ENCODE data around the gene SCG5.
"Not testable (repeated sequence)": the region's sequence is repeated elsewhere in the genome, so short reads cannot be mapped to it uniquely, and the experiment has no call there.

Gene SCG5

DNA sequence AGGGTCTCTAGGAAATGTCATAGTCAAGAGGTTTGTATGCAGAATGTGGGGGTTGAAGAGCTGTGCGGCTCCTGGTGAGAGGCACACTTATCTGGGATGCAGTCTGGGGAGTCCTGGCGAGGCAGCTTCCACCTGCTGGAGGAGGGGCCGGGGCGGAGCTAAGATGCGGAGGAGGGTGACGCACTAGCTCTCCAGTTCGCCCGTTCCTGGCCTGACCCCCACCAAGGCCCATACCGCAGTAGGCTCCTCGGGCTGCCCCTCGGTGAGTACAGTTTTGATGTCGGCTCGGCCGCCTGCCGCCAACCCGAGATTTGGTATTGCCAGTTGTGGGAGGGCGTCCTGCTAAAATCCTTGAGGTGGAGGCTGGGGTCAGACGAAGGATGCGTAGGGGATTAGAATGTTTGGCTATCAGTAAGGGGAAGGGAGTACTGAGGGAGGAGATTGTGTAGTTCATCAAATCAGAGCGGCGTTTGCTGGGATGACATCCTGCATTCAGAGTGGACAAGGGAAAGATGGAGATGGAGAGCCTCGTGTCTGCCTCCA is at the start of gene SCG5:
TSS of gene SCG5 (plus strand) at position 194 of the 543 bp plus-strand sequence. CDS start 1,883 bp downstream, outside the sequence.
- no peak for FAIRE-seq

- FAIRE-seq: not testable (repeated sequence)
Observed at GRCh38 chr15:32593151-32593550, 48.4 kb upstream of the SCG5 start, which contains the start of gene GOLGA8N. GOLGA8N (plus strand) TSS chr15:32593456.

- not testable (repeated sequence) for FAIRE-seq
Observed at GRCh38 chr15:32609518-32609917, 32.0 kb upstream of the SCG5 start.

DNA sequence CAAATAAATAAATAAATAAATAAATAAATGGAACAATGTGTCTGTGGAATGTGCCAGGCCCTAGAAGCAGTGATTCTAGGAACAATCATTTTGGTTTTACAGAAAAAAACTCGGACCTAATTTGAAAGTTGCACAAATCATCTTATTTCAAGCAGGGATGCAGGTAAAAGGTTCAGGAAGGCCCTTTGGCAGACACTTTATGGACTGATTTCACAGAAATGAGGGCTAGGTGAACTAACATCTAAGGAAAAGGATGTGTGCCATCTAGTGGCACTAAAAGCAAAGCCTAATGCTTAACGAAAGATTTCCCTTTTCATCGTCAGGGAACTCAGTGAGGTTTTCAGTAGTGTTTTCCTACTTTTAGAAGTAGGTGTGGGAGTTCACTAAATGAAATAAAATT is 30.8 kb upstream of the SCG5 start:
- peak; percentile 87 for FAIRE-seq

DNA sequence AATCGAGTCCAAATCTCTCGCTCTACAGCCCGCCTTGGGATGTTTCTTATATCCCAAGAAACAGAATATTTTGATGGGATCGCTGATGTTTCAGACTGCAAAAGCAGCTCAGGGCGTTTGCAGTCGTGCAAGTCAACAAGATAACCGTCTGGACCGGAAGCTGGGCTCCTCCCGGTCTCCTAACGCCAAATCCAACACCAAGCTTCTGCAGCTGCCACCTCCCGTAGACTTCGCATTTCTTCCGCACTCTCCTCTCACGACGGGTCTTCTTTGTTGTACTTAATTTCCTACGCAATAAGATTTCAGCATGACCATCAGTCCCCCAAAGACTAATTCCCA is 26.8 kb upstream of the SCG5 start:
- FAIRE-seq: not testable (repeated sequence)

DNA sequence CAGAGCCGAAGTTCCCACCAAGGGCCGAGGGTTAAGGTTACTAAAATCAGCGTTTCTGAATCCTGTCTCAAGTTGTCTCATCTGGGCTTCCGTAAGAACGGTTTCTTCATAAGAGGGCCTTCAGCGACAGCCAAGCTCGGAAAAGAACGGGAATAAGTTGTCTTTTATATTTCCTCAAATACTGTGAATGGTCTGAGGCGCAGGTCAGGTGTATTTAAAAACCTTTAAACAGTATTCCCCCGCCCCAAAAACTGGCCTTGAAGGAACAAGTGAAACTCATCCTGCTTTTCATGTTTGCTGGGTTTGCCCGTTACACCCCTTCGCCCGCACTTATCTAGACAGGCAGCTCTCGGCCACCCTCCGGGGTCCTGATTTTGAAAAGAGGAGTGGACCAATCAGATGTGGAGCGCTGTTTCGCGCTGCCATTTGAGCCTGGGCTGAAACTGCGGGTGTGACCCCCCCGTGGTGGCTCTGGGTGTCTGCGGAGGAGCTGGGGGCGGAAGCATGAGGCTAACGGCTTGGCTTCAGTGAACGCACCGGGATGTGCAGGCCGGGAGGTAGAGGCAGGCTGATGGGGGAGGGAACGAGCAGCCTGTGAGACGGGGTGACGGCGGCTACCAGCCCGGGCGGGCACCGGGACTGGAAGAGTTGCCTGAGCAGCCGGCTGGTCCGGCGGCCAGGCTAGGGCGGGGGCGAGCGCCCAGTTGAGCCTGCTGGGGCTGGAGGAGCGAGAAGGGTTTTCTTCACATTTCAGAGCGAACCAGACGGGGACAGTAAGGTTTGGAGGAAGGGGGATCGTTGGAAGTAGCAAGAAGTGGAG is 26.2 kb upstream of the SCG5 start, which contains the start of gene ARHGAP11A:
TSS of gene ARHGAP11A (plus strand) at position 454 of the 820 bp plus-strand sequence. CDS start 708 bp downstream, outside the sequence.
- FAIRE-seq: peak; percentile 86

DNA sequence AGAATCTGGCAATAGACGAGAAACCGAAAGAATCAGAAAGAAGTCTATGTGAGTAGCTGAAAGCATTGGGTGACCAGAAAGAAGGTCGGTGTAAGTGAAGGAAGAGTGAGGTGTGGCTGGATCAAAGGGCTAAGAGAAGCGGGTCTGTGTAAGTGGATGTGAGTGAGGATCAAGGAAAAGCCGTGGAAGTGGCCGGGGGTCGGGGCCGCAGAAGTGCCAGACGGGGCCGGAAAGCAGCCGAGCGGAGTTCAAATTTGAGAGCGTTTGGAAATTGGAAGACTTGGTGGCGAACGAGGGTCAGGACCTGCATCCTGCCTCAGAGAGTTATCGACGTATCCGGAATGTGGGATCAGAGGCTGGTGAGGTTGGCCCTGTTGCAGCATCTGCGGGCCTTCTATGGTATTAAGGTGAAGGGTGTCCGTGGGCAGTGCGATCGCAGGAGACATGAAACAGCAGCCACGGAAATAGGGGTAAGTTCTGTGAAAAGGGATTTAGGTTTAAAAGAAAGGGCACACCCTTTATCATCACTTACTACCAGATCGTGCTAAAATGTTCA is 25.6 kb upstream of the SCG5 start:
- not testable (repeated sequence) for FAIRE-seq

DNA sequence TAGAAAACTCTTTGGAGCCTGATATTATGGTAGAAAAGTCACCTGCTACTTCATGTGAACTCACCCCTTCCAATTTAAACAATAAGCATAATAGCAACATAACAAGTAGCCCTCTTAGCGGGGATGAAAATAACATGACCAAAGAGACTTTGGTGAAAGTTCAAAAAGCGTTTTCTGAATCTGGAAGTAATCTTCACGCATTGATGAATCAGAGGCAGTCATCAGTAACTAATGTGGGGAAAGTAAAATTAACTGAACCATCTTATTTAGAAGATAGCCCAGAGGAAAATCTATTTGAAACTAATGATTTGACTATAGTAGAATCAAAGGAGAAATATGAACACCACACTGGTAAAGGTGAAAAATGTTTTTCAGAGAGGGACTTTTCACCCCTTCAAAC is 5.1 kb upstream of the SCG5 start:
- FAIRE-seq: no peak

- FAIRE-seq: no peak
Observed at GRCh38 chr15:32636908-32637567, 4.5 kb upstream of the SCG5 start.

DNA sequence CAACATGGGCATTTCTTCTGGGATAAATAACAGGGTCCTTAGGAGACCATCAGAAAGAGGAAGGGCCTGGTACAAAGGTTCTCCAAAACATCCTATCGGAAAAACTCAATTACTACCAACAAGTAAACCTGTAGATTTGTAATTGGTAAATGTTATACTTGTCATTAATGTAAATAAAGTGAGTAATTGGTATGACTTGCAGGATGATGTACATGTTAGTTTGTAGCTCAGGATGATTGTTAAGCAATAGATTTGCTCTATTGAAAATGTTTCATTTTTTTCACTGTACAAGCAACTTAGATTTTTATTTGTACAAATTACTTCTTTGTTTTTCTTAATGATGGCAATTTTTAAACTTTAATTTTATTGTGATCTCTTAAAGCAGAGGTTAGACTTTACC is 3.8 kb upstream of the SCG5 start:
- FAIRE-seq: no peak

GRCh38 chr15:32642667-32643435 is 1.3 kb downstream of the SCG5 start:
- FAIRE-seq: no peak

GRCh38 chr15:32643907-32644445 is 2.5 kb downstream of the SCG5 start:
- FAIRE-seq: no peak

GRCh38 chr15:32646291-32646690 is 4.8 kb downstream of the SCG5 start:
- no peak for FAIRE-seq

GRCh38 chr15:32649342-32649741 is 7.8 kb downstream of the SCG5 start:
- FAIRE-seq: no peak

DNA sequence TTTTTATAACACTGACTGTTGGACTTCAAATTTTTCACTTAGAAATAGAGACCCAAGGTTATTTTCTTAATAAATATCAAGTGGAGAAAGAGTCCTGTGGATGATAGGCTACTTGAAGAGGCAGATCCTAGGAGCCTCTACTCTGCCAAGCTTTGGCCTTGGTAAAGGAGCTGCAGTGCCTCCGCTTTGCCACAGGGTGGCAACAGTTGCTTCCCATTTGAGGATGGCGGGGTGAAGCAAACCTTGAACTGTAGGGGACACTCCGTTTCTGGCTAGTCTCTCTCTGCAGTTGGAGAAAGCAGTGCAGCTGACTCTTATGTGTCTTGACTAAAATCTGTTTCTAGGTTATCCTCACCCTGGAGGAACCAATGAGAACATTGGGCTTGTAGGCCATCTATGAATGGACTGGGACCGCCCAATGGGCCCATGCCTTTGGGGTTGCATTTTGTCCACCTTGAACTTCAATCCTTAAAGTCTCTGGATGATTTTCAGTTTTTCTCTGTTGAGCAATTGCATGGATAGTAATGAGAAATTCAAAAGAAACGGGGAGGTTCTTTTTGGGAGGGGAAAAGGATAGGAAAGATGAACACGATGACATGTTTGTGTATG is 9.8 kb downstream of the SCG5 start:
- peak; percentile 43 for FAIRE-seq

- FAIRE-seq: no peak
Observed at GRCh38 chr15:32652178-32652577, 10.7 kb downstream of the SCG5 start.

DNA sequence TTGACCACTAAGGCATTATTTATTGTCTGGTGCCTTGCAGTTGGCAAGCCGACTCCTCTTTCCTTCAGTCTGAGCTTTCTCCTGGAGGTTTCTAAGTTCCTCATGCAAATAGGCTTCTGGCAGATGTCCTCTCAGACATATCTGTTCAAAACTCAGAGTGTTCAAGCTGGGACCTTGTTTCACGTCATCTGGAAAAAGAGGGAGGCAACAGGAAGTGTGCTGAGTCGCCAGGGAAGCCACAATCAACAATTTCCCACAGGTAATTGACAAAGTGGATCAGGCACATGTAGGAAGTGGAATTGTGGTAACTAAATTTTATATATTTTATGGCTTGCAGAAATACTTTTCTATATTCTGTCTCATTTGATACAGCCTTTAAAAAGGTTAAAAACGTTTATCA is 14.6 kb downstream of the SCG5 start:
- no peak for FAIRE-seq

- FAIRE-seq: no peak
Observed at GRCh38 chr15:32656496-32656895, 15.0 kb downstream of the SCG5 start.

GRCh38 chr15:32657198-32657883 is 15.8 kb downstream of the SCG5 start:
- no peak for FAIRE-seq

GRCh38 chr15:32657941-32658340 is 16.4 kb downstream of the SCG5 start:
- FAIRE-seq: no peak
